Stimulated activated naive CD8-positive, alpha-beta T cell treated with anti-CD3 and anti-CD28 coated beads, Interleukin-15, amount 100 ng/mL, for 72 hours (primary cell): Measurements from ENCODE around the gene TUBE1.
"Not testable (repeated sequence)": the region's sequence is repeated elsewhere in the genome, so short reads cannot be mapped to it uniquely, and the experiment has no call there.

ENCODE experiments used
- ATAC-seq: fragments of 150-1000 bp; cut with Tn5 transposase; 2 replicates; pipeline ENCODE4 v1.10.0; 2021; ENCODE audit warnings: mild to moderate bottlenecking, moderate library complexity
- DNase-seq, 2 donors: peaks; one replicate each; pipeline ENCODE4 v3.0.0; 2021 to 2022
- H3K27ac Mint-ChIP-seq, 2 donors: one replicate each; pipeline ENCODE4 v1.8.0; 2022; ENCODE audit warnings: mild to moderate bottlenecking in 2 of 2, mixed read lengths in 2 of 2, moderate library complexity in 2 of 2
- H3K27me3 Mint-ChIP-seq: one replicate; pipeline ENCODE4 v1.8.0; 2022; ENCODE audit warnings: mixed read lengths
- H3K4me1 Mint-ChIP-seq: one replicate; pipeline ENCODE4 v1.8.0; 2022; ENCODE audit warnings: mild to moderate bottlenecking, mixed read lengths
- H3K4me3 Mint-ChIP-seq, 2 donors: one replicate each; pipeline ENCODE4 v1.8.0; 2022; ENCODE audit warnings: mild to moderate bottlenecking in 2 of 2, mixed read lengths in 2 of 2, moderate library complexity in 1 of 2
- H3K9me3 Mint-ChIP-seq, 2 donors: one replicate each; pipeline ENCODE4 v1.8.0; 2022; ENCODE audit warnings: mixed read lengths in 2 of 2

Gene TUBE1

GRCh38 chr6:112096901-112097300 lies 9.6 kb upstream of the TUBE1 start:
- ATAC-seq, result no peak
- no peaks in the 10 kb centered on the region for H3K9me3 Mint-ChIP-seq

GRCh38 chr6:112087916-112088315 lies 634 bp upstream of the TUBE1 start:
- no peak for ATAC-seq

More at GRCh38 chr6:112096901-112097300, 9.6 kb upstream of the TUBE1 start:
- Mint-ChIP-seq H3K27ac (no peak overlapping the region), H3K27me3 (no peaks in the 10 kb centered on the region), H3K4me1 (no peaks in the 10 kb centered on the region), H3K4me3 (no peak overlapping the region)
- no peak for DNase-seq

GRCh38 chr6:112086744-112087135 lies 542 bp downstream of the TUBE1 start:
- H3K27ac Mint-ChIP-seq, result no peak overlapping the region
- DNase-seq (no peak), ATAC-seq (peak; percentile 37)
- peaks cover 9% of the 10 kb centered on the region for H3K4me1 Mint-ChIP-seq
- H3K27me3 Mint-ChIP-seq, result no peaks in the 10 kb centered on the region
- no peak overlapping the region for H3K4me3 Mint-ChIP-seq
- H3K9me3 Mint-ChIP-seq, result no peaks in the 10 kb centered on the region

More at GRCh38 chr6:112087916-112088315, 634 bp upstream of the TUBE1 start:
- H3K4me1 Mint-ChIP-seq, result peaks cover 9% of the 10 kb centered on the region
- H3K27me3 Mint-ChIP-seq, result no peaks in the 10 kb centered on the region
- no peak overlapping the region for H3K4me3 Mint-ChIP-seq
- H3K9me3 Mint-ChIP-seq, result no peaks in the 10 kb centered on the region
- no peak overlapping the region for H3K27ac Mint-ChIP-seq
- DNase-seq, result no peak

- ATAC-seq, result no peak
Observed at GRCh38 chr6:112085286-112086065, 1.8 kb downstream of the TUBE1 start.

GRCh38 chr6:112081569-112081968 lies 5.7 kb downstream of the TUBE1 start:
- DNase-seq, result no peak
- no peak for ATAC-seq
- H3K4me1 Mint-ChIP-seq, result peaks cover 9% of the 10 kb centered on the region
- no peaks in the 10 kb centered on the region for H3K27me3 Mint-ChIP-seq
- H3K27ac Mint-ChIP-seq, result no peak overlapping the region
- H3K4me3 Mint-ChIP-seq, result no peak overlapping the region
- H3K9me3 Mint-ChIP-seq, result no peaks in the 10 kb centered on the region

More at GRCh38 chr6:112085286-112086065, 1.8 kb downstream of the TUBE1 start:
- peaks cover 9% of the 10 kb centered on the region for H3K4me1 Mint-ChIP-seq
- peak overlapping the region in 1 of 2 donors; percentile 61 for H3K4me3 Mint-ChIP-seq
- peak overlapping the region in 1 of 2 donors; percentile 23 for H3K27ac Mint-ChIP-seq
- H3K27me3 Mint-ChIP-seq, result no peaks in the 10 kb centered on the region
- no peaks in the 10 kb centered on the region for H3K9me3 Mint-ChIP-seq
- no peak for DNase-seq

GRCh38 chr6:112066606-112067005 lies 20.7 kb downstream of the TUBE1 start:
- no peaks in the 10 kb centered on the region for H3K4me1 Mint-ChIP-seq
- H3K27ac Mint-ChIP-seq, result no peak overlapping the region
- no peak for DNase-seq
- H3K4me3 Mint-ChIP-seq, result no peak overlapping the region
- no peak for ATAC-seq
- no peaks in the 10 kb centered on the region for H3K27me3 Mint-ChIP-seq
- H3K9me3 Mint-ChIP-seq, result no peaks in the 10 kb centered on the region

- Mint-ChIP-seq H3K27ac (no peak overlapping the region), H3K4me3 (no peak overlapping the region), H3K9me3 (no peaks in the 10 kb centered on the region), H3K4me1 (no peaks in the 10 kb centered on the region), H3K27me3 (no peaks in the 10 kb centered on the region)
- no peak for DNase-seq
- ATAC-seq, result no peak
Observed at GRCh38 chr6:112065426-112065986, 21.8 kb downstream of the TUBE1 start.

GRCh38 chr6:112062966-112063365 lies 24.3 kb downstream of the TUBE1 start:
- no peak overlapping the region for H3K27ac Mint-ChIP-seq

GRCh38 chr6:112061605-112062004 lies 25.7 kb downstream of the TUBE1 start:
- Mint-ChIP-seq H3K27ac (no peak overlapping the region), H3K4me3 (no peak overlapping the region), H3K27me3 (no peaks in the 10 kb centered on the region), H3K4me1 (no peaks in the 10 kb centered on the region), H3K9me3 (no peaks in the 10 kb centered on the region)
- DNase-seq, result no peak
- no peak for ATAC-seq

More at GRCh38 chr6:112062966-112063365, 24.3 kb downstream of the TUBE1 start:
- no peaks in the 10 kb centered on the region for H3K9me3 Mint-ChIP-seq
- no peak for ATAC-seq
- DNase-seq, result no peak
- no peak overlapping the region for H3K4me3 Mint-ChIP-seq
- no peaks in the 10 kb centered on the region for H3K4me1 Mint-ChIP-seq
- no peaks in the 10 kb centered on the region for H3K27me3 Mint-ChIP-seq

- H3K9me3 Mint-ChIP-seq, result no peaks in the 10 kb centered on the region
- H3K4me3 Mint-ChIP-seq, result no peak overlapping the region
- no peak for DNase-seq
Observed at GRCh38 chr6:112058243-112059032, 28.8 kb downstream of the TUBE1 start.

GRCh38 chr6:112054555-112055190 lies 32.6 kb downstream of the TUBE1 start:
- Mint-ChIP-seq H3K4me3 (no peak overlapping the region), H3K27ac (no peak overlapping the region), H3K27me3 (no peaks in the 10 kb centered on the region), H3K9me3 (no peaks in the 10 kb centered on the region), H3K4me1 (peaks cover 5% of the 10 kb centered on the region)
- no peak for ATAC-seq
- no peak for DNase-seq

More at GRCh38 chr6:112058243-112059032, 28.8 kb downstream of the TUBE1 start:
- Mint-ChIP-seq H3K27me3 (no peaks in the 10 kb centered on the region), H3K27ac (no peak overlapping the region), H3K4me1 (no peaks in the 10 kb centered on the region)
- ATAC-seq, result no peak

- Mint-ChIP-seq H3K27ac (peak within 1 kb of the TSS in 1 of 2 donors; percentile 54), H3K4me1 (peaks cover 8% of the 10 kb centered on the region), H3K4me3 (no peak within 1 kb of the TSS), H3K9me3 (no peaks in the 10 kb centered on the region), H3K27me3 (no peaks in the 10 kb centered on the region)
- ATAC-seq (no peak), DNase-seq (no peak)
Observed at GRCh38 chr6:112054001-112054400, 33.3 kb downstream of the TUBE1 start, which contains the start of gene CCN6. Gene CCN6, plus strand, starts transcription at chr6:112054104. Its CDS starts 254 bp downstream, at chr6:112054358.

- ATAC-seq, H3K9me3 Mint-ChIP-seq, H3K27me3 Mint-ChIP-seq, DNase-seq, H3K27ac Mint-ChIP-seq, H3K4me3 Mint-ChIP-seq: not testable (repeated sequence)
- H3K4me1 Mint-ChIP-seq, result peaks cover 11% of the 10 kb centered on the region
Observed at GRCh38 chr6:112051251-112051740, 36.0 kb downstream of the TUBE1 start.

- Mint-ChIP-seq H3K9me3 (no peaks in the 10 kb centered on the region), H3K27me3 (no peaks in the 10 kb centered on the region), H3K4me1 (peaks cover 11% of the 10 kb centered on the region)
Observed at GRCh38 chr6:112050429-112050828, 36.9 kb downstream of the TUBE1 start.

GRCh38 chr6:112049996-112050395 lies 37.3 kb downstream of the TUBE1 start:
- Mint-ChIP-seq H3K27me3 (no peaks in the 10 kb centered on the region), H3K27ac (no peak overlapping the region), H3K4me3 (no peak overlapping the region), H3K9me3 (no peaks in the 10 kb centered on the region), H3K4me1 (peaks cover 11% of the 10 kb centered on the region)
- ATAC-seq (no peak), DNase-seq (no peak)

More at GRCh38 chr6:112050429-112050828, 36.9 kb downstream of the TUBE1 start:
- DNase-seq (no peak), ATAC-seq (no peak)
- no peak overlapping the region for H3K4me3 Mint-ChIP-seq
- no peak overlapping the region for H3K27ac Mint-ChIP-seq
